Measurements from ENCODE around the gene MRC2. TPM values are rescaled to one million over a fixed set of nuclear protein-coding genes. Genes with fewer than 3 reads are reported as not detected.

MRC2 gene
- total RNA-seq, 2 experiments from 2014 or later = 6.2 to 8.9 TPM

- no peaks in the 10 kb centered on the region for H3K27me3 Mint-ChIP-seq
- CTCF ChIA-PET = no interaction called here
- no peak for DNase-seq
- H3K9me3 Mint-ChIP-seq = no peaks in the 10 kb centered on the region
- no peak overlapping the region for H3K27ac Mint-ChIP-seq
- POLR2A ChIA-PET = no interaction called here
- H3K4me3 Mint-ChIP-seq = no peak overlapping the region
- H3K36me3 Mint-ChIP-seq (ENCODE audit: low read depth) = peaks cover 9% of the 10 kb centered on the region
- no peaks in the 10 kb centered on the region for H3K4me1 Mint-ChIP-seq
Measured at GRCh38 chr17:62618647-62619416, 8.6 kb upstream of the MRC2 start.

- H3K27me3 Mint-ChIP-seq = no peaks in the 10 kb centered on the region
- no peak overlapping the region for H3K27ac Mint-ChIP-seq
- peaks cover 7% of the 10 kb centered on the region for H3K36me3 Mint-ChIP-seq (ENCODE audit: low read depth)
- no peak overlapping the region for H3K4me3 Mint-ChIP-seq
- CTCF ChIA-PET = no interaction called here
- no peak for DNase-seq
- POLR2A ChIA-PET = interaction anchor here (1.3 kb wide), 1 partner anchor 34 kb away, joined by 4 read pairs; no protein-coding TSS in a partner anchor
- no peaks in the 10 kb centered on the region for H3K9me3 Mint-ChIP-seq
- no peaks in the 10 kb centered on the region for H3K4me1 Mint-ChIP-seq
Measured at GRCh38 chr17:62619417-62620155, 7.9 kb upstream of the MRC2 start.

GRCh38 chr17:62621223-62621622, 6.2 kb upstream of the MRC2 start:
- peaks cover 2% of the 10 kb centered on the region for H3K36me3 Mint-ChIP-seq (ENCODE audit: low read depth)
- CTCF ChIA-PET = interaction anchor here (1.2 kb wide), 1 partner anchor 21 kb away, joined by 6 read pairs; no protein-coding TSS in a partner anchor

GRCh38 chr17:62625184-62625869, 2.1 kb upstream of the MRC2 start:
- no peak for DNase-seq
- Mint-ChIP-seq H3K27me3 (peaks cover 21% of the 10 kb centered on the region), H3K9me3 (no peaks in the 10 kb centered on the region), H3K4me3 (no peak overlapping the region), H3K4me1 (peaks cover 12% of the 10 kb centered on the region), H3K27ac (no peak overlapping the region), H3K36me3 (ENCODE audit: low read depth) (peaks cover 2% of the 10 kb centered on the region)
- CTCF ChIA-PET = no interaction called here
- POLR2A ChIA-PET = no interaction called here

More at GRCh38 chr17:62621223-62621622, 6.2 kb upstream of the MRC2 start:
- POLR2A ChIA-PET = no interaction called here
- H3K27me3 Mint-ChIP-seq = peaks cover 2% of the 10 kb centered on the region
- DNase-seq = no peak
- H3K4me3 Mint-ChIP-seq = no peak overlapping the region
- H3K27ac Mint-ChIP-seq = no peak overlapping the region
- H3K4me1 Mint-ChIP-seq = peaks cover 2% of the 10 kb centered on the region
- no peaks in the 10 kb centered on the region for H3K9me3 Mint-ChIP-seq

- DNase-seq = no peak
- peaks cover 2% of the 10 kb centered on the region for H3K36me3 Mint-ChIP-seq (ENCODE audit: low read depth)
- no peak overlapping the region for H3K27ac Mint-ChIP-seq
- H3K9me3 Mint-ChIP-seq = no peaks in the 10 kb centered on the region
- peak overlapping the region; percentile 41 for H3K4me3 Mint-ChIP-seq
- peaks cover 12% of the 10 kb centered on the region for H3K4me1 Mint-ChIP-seq
- H3K27me3 Mint-ChIP-seq = peaks cover 22% of the 10 kb centered on the region
- POLR2A ChIA-PET = no interaction called here
- CTCF ChIA-PET = no interaction called here
Measured at GRCh38 chr17:62625870-62626200, 1.6 kb upstream of the MRC2 start.

GRCh38 chr17:62626719-62627218, 701 bp upstream of the MRC2 start:
- CTCF ChIA-PET = no interaction called here
- H3K4me3 Mint-ChIP-seq = peak overlapping the region; percentile 71
- no peak for DNase-seq

GRCh38 chr17:62627904-62628633, 599 bp downstream of the MRC2 start:
- ChIA-PET POLR2A (no interaction called here), CTCF (no interaction called here)

More at GRCh38 chr17:62626719-62627218, 701 bp upstream of the MRC2 start:
- H3K27ac Mint-ChIP-seq = no peak overlapping the region
- peaks cover 22% of the 10 kb centered on the region for H3K27me3 Mint-ChIP-seq
- POLR2A ChIA-PET = no interaction called here
- no peaks in the 10 kb centered on the region for H3K9me3 Mint-ChIP-seq
- peaks cover 12% of the 10 kb centered on the region for H3K4me1 Mint-ChIP-seq
- H3K36me3 Mint-ChIP-seq (ENCODE audit: low read depth) = peaks cover 2% of the 10 kb centered on the region

GRCh38 chr17:62628831-62629555, 1.5 kb downstream of the MRC2 start:
- Mint-ChIP-seq H3K27ac (no peak overlapping the region), H3K27me3 (peaks cover 22% of the 10 kb centered on the region)
- CTCF ChIA-PET = no interaction called here

More at GRCh38 chr17:62627904-62628633, 599 bp downstream of the MRC2 start:
- peak; percentile 43 for DNase-seq
- Mint-ChIP-seq H3K4me3 (peak overlapping the region; percentile 79), H3K4me1 (peaks cover 12% of the 10 kb centered on the region), H3K27me3 (peaks cover 22% of the 10 kb centered on the region), H3K9me3 (no peaks in the 10 kb centered on the region), H3K27ac (peak overlapping the region; percentile 60), H3K36me3 (ENCODE audit: low read depth) (peaks cover 2% of the 10 kb centered on the region)

GRCh38 chr17:62629556-62630364, 2.3 kb downstream of the MRC2 start:
- no peaks in the 10 kb centered on the region for H3K36me3 Mint-ChIP-seq (ENCODE audit: low read depth)
- H3K27ac Mint-ChIP-seq = no peak overlapping the region
- H3K4me3 Mint-ChIP-seq = no peak overlapping the region
- no peak for DNase-seq
- POLR2A ChIA-PET = no interaction called here
- peaks cover 12% of the 10 kb centered on the region for H3K4me1 Mint-ChIP-seq
- CTCF ChIA-PET = no interaction called here
- no peaks in the 10 kb centered on the region for H3K9me3 Mint-ChIP-seq
- H3K27me3 Mint-ChIP-seq = peaks cover 22% of the 10 kb centered on the region

More at GRCh38 chr17:62628831-62629555, 1.5 kb downstream of the MRC2 start:
- Mint-ChIP-seq H3K4me3 (peak overlapping the region; percentile 79), H3K9me3 (no peaks in the 10 kb centered on the region), H3K36me3 (ENCODE audit: low read depth) (peaks cover 2% of the 10 kb centered on the region), H3K4me1 (peaks cover 12% of the 10 kb centered on the region)
- POLR2A ChIA-PET = no interaction called here
- no peak for DNase-seq

GRCh38 chr17:62630365-62631085, 3.1 kb downstream of the MRC2 start:
- H3K36me3 Mint-ChIP-seq (ENCODE audit: low read depth) = no peaks in the 10 kb centered on the region
- DNase-seq = no peak
- H3K4me3 Mint-ChIP-seq = no peak overlapping the region
- peaks cover 22% of the 10 kb centered on the region for H3K27me3 Mint-ChIP-seq
- H3K9me3 Mint-ChIP-seq = no peaks in the 10 kb centered on the region
- H3K4me1 Mint-ChIP-seq = peaks cover 12% of the 10 kb centered on the region
- H3K27ac Mint-ChIP-seq = no peak overlapping the region
- CTCF ChIA-PET = no interaction called here
- POLR2A ChIA-PET = no interaction called here

- DNase-seq = no peak
- H3K27ac Mint-ChIP-seq = no peak overlapping the region
- H3K9me3 Mint-ChIP-seq = no peaks in the 10 kb centered on the region
- POLR2A ChIA-PET = no interaction called here
- peaks cover 10% of the 10 kb centered on the region for H3K4me1 Mint-ChIP-seq
- CTCF ChIA-PET = no interaction called here
- no peaks in the 10 kb centered on the region for H3K36me3 Mint-ChIP-seq (ENCODE audit: low read depth)
- peaks cover 20% of the 10 kb centered on the region for H3K27me3 Mint-ChIP-seq
- H3K4me3 Mint-ChIP-seq = no peak overlapping the region
Measured at GRCh38 chr17:62631086-62631935, 3.8 kb downstream of the MRC2 start.

Measured in activated CD4-positive, alpha-beta memory T cell treated with anti-CD3 and anti-CD28 coated beads, Interleukin-2, amount 10 ng/mL, durations not matched to agents 7 days and 5 days (primary cell).